Measurements from ENCODE around the gene FAM107B. TPM values are rescaled to one million over a fixed set of nuclear protein-coding genes. Genes with fewer than 3 reads are reported as not detected.

FAM107B gene
- total and polyA plus RNA-seq, 2 of the 13 experiments (the other 11 are each of a cell fraction or from before 2014, with no cell fraction given): 15.7 to 24.8 TPM

DNA sequence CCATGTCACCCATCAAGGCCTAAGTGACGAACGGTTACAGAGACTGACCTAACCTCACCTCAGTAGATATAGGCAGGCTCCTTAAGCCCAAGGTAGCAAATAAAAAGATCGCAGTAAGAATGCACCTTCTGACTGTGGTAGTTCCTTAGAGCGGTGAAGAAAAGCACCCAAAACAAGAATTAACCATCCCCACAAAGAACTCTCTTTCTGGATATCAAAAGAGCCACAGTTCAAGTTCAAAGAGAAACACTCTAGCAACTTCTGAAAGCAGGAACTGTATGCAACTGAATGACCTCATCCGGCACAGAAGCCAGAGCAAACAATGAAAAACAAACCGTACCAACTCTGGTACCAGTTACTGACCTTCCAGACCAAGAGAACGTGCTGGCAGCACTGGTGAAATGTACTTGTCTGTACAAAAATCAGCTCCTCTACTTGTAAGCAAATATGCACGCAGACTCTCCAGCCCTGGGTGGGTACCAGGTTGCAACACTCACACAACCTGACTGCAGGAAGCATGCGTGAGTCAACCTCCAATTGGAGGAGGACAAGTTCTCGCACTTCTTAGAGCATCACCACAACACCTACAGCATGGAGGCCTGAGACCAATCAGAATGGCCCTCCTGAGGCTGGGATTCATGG is 202.7 kb downstream of the FAM107B start (continued):
- TF ChIP-seq, protein P1, sequence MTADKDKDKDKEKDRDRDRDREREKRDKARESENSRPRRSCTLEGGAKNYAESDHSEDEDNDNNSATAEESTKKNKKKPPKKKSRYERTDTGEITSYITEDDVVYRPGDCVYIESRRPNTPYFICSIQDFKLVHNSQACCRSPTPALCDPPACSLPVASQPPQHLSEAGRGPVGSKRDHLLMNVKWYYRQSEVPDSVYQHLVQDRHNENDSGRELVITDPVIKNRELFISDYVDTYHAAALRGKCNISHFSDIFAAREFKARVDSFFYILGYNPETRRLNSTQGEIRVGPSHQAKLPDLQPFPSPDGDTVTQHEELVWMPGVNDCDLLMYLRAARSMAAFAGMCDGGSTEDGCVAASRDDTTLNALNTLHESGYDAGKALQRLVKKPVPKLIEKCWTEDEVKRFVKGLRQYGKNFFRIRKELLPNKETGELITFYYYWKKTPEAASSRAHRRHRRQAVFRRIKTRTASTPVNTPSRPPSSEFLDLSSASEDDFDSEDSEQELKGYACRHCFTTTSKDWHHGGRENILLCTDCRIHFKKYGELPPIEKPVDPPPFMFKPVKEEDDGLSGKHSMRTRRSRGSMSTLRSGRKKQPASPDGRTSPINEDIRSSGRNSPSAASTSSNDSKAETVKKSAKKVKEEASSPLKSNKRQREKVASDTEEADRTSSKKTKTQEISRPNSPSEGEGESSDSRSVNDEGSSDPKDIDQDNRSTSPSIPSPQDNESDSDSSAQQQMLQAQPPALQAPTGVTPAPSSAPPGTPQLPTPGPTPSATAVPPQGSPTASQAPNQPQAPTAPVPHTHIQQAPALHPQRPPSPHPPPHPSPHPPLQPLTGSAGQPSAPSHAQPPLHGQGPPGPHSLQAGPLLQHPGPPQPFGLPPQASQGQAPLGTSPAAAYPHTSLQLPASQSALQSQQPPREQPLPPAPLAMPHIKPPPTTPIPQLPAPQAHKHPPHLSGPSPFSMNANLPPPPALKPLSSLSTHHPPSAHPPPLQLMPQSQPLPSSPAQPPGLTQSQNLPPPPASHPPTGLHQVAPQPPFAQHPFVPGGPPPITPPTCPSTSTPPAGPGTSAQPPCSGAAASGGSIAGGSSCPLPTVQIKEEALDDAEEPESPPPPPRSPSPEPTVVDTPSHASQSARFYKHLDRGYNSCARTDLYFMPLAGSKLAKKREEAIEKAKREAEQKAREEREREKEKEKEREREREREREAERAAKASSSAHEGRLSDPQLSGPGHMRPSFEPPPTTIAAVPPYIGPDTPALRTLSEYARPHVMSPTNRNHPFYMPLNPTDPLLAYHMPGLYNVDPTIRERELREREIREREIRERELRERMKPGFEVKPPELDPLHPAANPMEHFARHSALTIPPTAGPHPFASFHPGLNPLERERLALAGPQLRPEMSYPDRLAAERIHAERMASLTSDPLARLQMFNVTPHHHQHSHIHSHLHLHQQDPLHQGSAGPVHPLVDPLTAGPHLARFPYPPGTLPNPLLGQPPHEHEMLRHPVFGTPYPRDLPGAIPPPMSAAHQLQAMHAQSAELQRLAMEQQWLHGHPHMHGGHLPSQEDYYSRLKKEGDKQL (CRISPR knock-in tag; IDR thresholded peaks at IDR 0.05; ENCODE audit: low read depth): peak; percentile 50; the same call in 1 of the 2 replicates
- TF ChIP-seq CREB1 (IDR thresholded peaks at IDR 0.05): no peak
- peak; percentile 79 for TF ChIP-seq CREB1 (CRISPR knock-in tag; IDR thresholded peaks at IDR 0.05)
- TF ChIP-seq, protein P2, sequence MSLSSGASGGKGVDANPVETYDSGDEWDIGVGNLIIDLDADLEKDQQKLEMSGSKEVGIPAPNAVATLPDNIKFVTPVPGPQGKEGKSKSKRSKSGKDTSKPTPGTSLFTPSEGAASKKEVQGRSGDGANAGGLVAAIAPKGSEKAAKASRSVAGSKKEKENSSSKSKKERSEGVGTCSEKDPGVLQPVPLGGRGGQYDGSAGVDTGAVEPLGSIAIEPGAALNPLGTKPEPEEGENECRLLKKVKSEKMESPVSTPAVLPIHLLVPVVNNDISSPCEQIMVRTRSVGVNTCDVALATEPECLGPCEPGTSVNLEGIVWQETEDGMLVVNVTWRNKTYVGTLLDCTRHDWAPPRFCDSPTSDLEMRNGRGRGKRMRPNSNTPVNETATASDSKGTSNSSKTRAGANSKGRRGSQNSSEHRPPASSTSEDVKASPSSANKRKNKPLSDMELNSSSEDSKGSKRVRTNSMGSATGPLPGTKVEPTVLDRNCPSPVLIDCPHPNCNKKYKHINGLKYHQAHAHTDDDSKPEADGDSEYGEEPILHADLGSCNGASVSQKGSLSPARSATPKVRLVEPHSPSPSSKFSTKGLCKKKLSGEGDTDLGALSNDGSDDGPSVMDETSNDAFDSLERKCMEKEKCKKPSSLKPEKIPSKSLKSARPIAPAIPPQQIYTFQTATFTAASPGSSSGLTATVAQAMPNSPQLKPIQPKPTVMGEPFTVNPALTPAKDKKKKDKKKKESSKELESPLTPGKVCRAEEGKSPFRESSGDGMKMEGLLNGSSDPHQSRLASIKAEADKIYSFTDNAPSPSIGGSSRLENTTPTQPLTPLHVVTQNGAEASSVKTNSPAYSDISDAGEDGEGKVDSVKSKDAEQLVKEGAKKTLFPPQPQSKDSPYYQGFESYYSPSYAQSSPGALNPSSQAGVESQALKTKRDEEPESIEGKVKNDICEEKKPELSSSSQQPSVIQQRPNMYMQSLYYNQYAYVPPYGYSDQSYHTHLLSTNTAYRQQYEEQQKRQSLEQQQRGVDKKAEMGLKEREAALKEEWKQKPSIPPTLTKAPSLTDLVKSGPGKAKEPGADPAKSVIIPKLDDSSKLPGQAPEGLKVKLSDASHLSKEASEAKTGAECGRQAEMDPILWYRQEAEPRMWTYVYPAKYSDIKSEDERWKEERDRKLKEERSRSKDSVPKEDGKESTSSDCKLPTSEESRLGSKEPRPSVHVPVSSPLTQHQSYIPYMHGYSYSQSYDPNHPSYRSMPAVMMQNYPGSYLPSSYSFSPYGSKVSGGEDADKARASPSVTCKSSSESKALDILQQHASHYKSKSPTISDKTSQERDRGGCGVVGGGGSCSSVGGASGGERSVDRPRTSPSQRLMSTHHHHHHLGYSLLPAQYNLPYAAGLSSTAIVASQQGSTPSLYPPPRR (CRISPR knock-in tag; IDR thresholded peaks at IDR 0.05; ENCODE audit: borderline replicate concordance): peak; percentile 72; the same call in 1 of the 2 replicates
- TF ChIP-seq NFATC3 (CRISPR knock-in tag; IDR thresholded peaks at IDR 0.05): 0 out of 2 replicates have a peak, but pooled peaks have one; percentile 65
- no peak for TF ChIP-seq ZNF546 (CRISPR knock-in tag; conservative IDR thresholded peaks at IDR 0.05)
- TF ChIP-seq, protein P3, sequence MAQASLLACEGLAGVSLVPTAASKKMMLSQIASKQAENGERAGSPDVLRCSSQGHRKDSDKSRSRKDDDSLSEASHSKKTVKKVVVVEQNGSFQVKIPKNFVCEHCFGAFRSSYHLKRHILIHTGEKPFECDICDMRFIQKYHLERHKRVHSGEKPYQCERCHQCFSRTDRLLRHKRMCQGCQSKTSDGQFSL (CRISPR knock-in tag; IDR thresholded peaks at IDR 0.05): no peak
- TF ChIP-seq ARNTL (CRISPR knock-in tag; IDR thresholded peaks at IDR 0.05): peak; percentile 48; the same call in 1 of the 2 replicates
- no peak for TF ChIP-seq MZF1 (CRISPR knock-in tag; IDR thresholded peaks at IDR 0.05; ENCODE audit: borderline replicate concordance)
- no peak for TF ChIP-seq ZNF18 (CRISPR knock-in tag; IDR thresholded peaks at IDR 0.05; ENCODE audit: insufficient replicate concordance)
- peak; percentile 95 for TF ChIP-seq TBL1XR1 (IDR thresholded peaks at IDR 0.05; ENCODE audit: borderline replicate concordance, low read length, partially characterized antibody)
